Activated CD8-positive, alpha-beta T cell treated with anti-CD3 and anti-CD28 coated beads for 36 hours (primary cell): Measurements from ENCODE around the gene SLC12A7. TPM values are rescaled to one million over a fixed set of nuclear protein-coding genes. Genes with fewer than 3 reads are reported as not detected.

Experiments used
- ATAC-seq: fragments of 200-7000 bp; cut with Tn5 transposase; one replicate; pipeline ENCODE4 v1.10.0; 2021; ENCODE audit warnings: mild to moderate bottlenecking, moderate library complexity
- CTCF ChIA-PET: fragments of 350-600 bp; sonication (Branson Sonifier 250); formaldehyde crosslinking; loops from one replicate; lab custom pipeline; 2021; ENCODE audit warnings: antibody characterized with exemption; lab: Charles Lee
- POLR2A ChIA-PET: fragments of 350-600 bp; sonication (Branson Sonifier 250); formaldehyde crosslinking; loops from one replicate; lab custom pipeline; 2021; ENCODE audit warnings: antibody characterized with exemption; lab: Charles Lee
- DNase-seq: peaks from one replicate; pipeline ENCODE4 v3.0.0-alpha.2; 2020
- H3K27ac Mint-ChIP-seq: one replicate; pipeline ENCODE4 v1.8.0; 2021; ENCODE audit warnings: mild to moderate bottlenecking, mixed read lengths
- H3K27me3 Mint-ChIP-seq: one replicate; pipeline ENCODE4 v1.8.0; 2021; ENCODE audit warnings: mixed read lengths
- H3K36me3 Mint-ChIP-seq: one replicate; pipeline ENCODE4 v1.8.0; 2021; ENCODE audit warnings: low read depth, mixed read lengths
- H3K4me1 Mint-ChIP-seq: one replicate; pipeline ENCODE4 v1.8.0; 2021; ENCODE audit warnings: low read depth, mixed read lengths
- H3K4me3 Mint-ChIP-seq: one replicate; pipeline ENCODE4 v1.8.0; 2021; ENCODE audit warnings: mild to moderate bottlenecking, moderate library complexity, mixed read lengths
- H3K9me3 Mint-ChIP-seq: one replicate; pipeline ENCODE4 v1.8.0; 2021; ENCODE audit warnings: mixed read lengths
- CTCF ChIP-seq: fragments of 200-600 bp; IDR thresholded peaks from one replicate; pipeline ENCODE4 v1.8.0; 2022; ENCODE audit warnings: antibody characterized with exemption, mild to moderate bottlenecking
- intact Hi-C: fragments of 100-400 bp; cut with micrococcal nuclease; formaldehyde crosslinking; loops from one replicate; pipeline ENCODE4 v1.10.0; 2022
- total RNA-seq, 2 experiments: library from RNA; stranded (reverse); gene quantifications; one replicate each; pipeline ENCODE4 v1.2.3, GENCODE V29; 2021

Gene SLC12A7
- total RNA-seq, 2 experiments from 2014 or later: 21.6 to 24.8 TPM

- POLR2A ChIA-PET: interaction anchor here (0.6 kb wide), 1 partner anchor 271 kb away, joined by 3 read pairs; no protein-coding TSS in a partner anchor
- DNase-seq (no peak), ATAC-seq (no peak)
- peaks cover 3% of the 10 kb centered on the region for H3K36me3 Mint-ChIP-seq
- CTCF ChIA-PET: no interaction called here
- H3K4me1 Mint-ChIP-seq: no peaks in the 10 kb centered on the region
- intact Hi-C loops: no loop called here
- H3K9me3 Mint-ChIP-seq: no peaks in the 10 kb centered on the region
- no peak overlapping the region for H3K27ac Mint-ChIP-seq
- TF ChIP-seq CTCF: no peak
- no peaks in the 10 kb centered on the region for H3K27me3 Mint-ChIP-seq
- H3K4me3 Mint-ChIP-seq: no peak overlapping the region
Observed at GRCh38 chr5:1055896-1056610, 55.8 kb downstream of the SLC12A7 start.

DNA sequence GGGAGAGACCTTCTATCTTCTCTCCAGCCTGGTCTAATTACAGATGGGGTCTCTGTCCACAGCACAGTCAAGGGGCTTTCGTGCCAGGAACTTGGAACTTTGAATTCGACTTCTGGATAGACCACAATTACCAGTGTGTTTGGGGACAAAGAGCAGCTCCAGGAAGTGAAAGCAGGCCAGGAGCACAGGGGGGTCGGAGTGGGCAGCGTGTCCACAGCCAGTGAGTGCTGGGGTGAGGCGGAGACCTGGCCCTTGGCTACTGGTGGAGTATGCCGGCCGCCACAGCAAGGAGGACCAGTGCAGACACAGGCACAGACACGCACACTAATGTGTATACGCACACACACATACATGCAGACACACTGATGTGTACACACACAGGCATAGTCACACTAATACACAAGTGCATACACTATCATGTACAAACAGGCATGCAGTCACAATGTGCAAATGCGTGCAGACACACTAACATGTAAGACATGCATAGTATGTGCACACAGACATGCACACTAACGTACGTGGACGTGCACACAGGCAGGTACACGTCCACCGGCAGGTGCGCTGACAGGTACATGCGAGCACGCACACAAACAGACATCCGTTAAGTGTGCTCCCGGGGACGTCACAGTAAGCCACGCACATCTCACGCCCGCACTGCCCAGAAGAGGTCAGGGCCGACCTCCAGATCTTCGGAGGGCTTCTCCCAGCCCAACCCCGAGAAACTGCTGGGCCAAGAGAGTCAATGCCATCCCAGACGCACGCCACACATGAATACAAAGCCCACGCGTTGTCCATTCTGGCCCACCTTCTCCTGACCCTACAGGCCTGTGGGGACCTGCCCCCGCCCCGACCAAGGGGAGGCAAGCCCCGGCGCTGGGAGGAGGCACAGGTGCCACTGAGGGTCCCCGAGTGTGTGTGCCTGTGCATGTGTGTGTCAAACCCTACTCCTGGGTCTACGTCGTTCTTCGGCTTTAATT, 56.8 kb downstream of the SLC12A7 start:
- CTCF ChIA-PET: no interaction called here

DNA sequence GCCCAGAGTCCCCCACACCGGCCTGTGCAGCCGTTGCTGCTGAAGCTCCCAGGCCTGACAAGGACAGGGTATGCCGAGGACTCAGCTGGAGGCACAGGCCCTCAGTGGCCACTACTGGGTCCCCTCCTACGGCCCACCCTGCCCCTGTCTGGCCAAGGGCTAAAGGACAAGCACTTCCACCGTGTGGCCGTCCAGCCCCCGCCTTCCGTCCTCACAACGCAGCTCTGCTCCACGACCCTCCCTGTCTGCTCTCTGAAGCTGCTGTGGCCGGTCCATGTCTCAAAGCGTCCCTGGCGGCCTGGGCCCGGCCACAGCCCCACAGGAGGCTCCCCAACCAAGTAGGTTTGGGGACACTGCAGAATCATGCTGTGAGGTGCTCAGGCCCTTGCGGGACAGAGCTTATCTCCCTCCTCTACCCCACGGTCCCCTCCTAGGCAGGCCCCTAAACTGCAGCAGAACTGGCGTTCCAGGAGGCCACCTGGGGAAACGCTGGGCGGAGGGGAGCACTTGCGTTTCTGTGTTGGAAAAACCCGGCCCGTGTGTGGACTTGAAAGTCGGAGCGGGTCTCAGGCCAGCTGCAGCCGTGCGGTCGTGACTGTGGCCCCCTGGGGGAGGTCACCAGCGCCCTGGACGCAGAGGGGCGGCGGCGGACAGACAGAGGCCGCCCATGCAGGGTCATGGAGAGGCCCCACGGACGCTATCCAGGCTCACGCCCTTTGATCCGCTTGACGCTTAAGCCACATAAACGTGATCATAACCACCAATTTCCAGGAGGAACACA, 57.7 kb downstream of the SLC12A7 start:
- DNase-seq (no peak), ATAC-seq (no peak)
- intact Hi-C loops: no loop called here
- TF ChIP-seq CTCF: no peak
- ChIA-PET CTCF (interaction anchor here (0.7 to 1.9 kb wide), 2 partner anchors 85 to 130 kb away, joined by 3 to 4 read pairs; no protein-coding TSS in a partner anchor), POLR2A (no interaction called here)
- Mint-ChIP-seq H3K9me3 (no peaks in the 10 kb centered on the region), H3K27ac (no peak overlapping the region), H3K36me3 (peaks cover 3% of the 10 kb centered on the region), H3K4me1 (no peaks in the 10 kb centered on the region), H3K27me3 (no peaks in the 10 kb centered on the region), H3K4me3 (no peak overlapping the region)

More for the DNA sequence above, 56.8 kb downstream of the SLC12A7 start:
- H3K4me3 Mint-ChIP-seq: no peak overlapping the region
- no peaks in the 10 kb centered on the region for H3K9me3 Mint-ChIP-seq
- intact Hi-C loops: no loop called here
- no peak for ATAC-seq
- H3K36me3 Mint-ChIP-seq: peaks cover 3% of the 10 kb centered on the region
- H3K27ac Mint-ChIP-seq: no peak overlapping the region
- H3K27me3 Mint-ChIP-seq: no peaks in the 10 kb centered on the region
- no peak for DNase-seq
- POLR2A ChIA-PET: interaction anchor here (0.6 kb wide), 1 partner anchor 272 kb away, joined by 3 read pairs; no protein-coding TSS in a partner anchor
- no peaks in the 10 kb centered on the region for H3K4me1 Mint-ChIP-seq
- no peak for TF ChIP-seq CTCF

DNA sequence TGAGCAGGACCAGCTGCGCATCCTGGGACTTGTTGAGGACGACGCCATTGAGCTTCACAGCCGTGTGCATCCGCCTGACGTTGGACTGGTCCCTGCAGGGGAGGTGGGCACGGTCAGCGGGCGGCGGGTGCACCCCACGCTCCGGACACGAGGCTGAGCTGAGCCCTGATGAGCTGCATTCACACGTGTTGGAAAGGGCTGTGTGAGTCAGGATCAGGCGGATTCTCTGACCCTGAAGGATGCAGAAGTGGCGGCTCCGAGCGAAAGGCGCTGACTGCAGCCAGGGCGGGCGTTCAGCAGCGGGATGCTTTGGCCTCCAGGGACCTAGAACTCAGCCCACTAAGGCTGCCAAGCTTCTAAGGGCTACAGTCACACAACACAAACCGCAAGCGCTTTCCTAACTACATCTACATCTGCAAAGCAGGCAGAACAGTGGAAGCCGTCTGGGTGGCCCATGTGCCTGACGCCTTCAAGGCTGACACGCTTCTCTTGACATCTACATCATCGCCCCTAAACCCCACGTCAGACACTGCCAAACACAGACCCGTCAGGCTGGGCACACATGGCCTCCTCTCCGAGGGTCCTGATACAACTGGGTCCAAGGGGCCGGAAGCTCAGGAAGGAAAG, 58.4 kb downstream of the SLC12A7 start:
- Mint-ChIP-seq H3K27ac (no peak overlapping the region), H3K27me3 (no peaks in the 10 kb centered on the region), H3K9me3 (peaks cover under 1% of the 10 kb centered on the region), H3K36me3 (peaks cover 3% of the 10 kb centered on the region), H3K4me3 (no peak overlapping the region), H3K4me1 (no peaks in the 10 kb centered on the region)
- ChIA-PET POLR2A (no interaction called here), CTCF (interaction anchor here (0.7 to 1.9 kb wide), 2 partner anchors 85 to 130 kb away, joined by 3 to 4 read pairs; no protein-coding TSS in a partner anchor)
- intact Hi-C loops: no loop called here
- DNase-seq (no peak), ATAC-seq (no peak)
- TF ChIP-seq CTCF: no peak
